ENCODE results near the gene DBH.

DBH gene

DNA sequence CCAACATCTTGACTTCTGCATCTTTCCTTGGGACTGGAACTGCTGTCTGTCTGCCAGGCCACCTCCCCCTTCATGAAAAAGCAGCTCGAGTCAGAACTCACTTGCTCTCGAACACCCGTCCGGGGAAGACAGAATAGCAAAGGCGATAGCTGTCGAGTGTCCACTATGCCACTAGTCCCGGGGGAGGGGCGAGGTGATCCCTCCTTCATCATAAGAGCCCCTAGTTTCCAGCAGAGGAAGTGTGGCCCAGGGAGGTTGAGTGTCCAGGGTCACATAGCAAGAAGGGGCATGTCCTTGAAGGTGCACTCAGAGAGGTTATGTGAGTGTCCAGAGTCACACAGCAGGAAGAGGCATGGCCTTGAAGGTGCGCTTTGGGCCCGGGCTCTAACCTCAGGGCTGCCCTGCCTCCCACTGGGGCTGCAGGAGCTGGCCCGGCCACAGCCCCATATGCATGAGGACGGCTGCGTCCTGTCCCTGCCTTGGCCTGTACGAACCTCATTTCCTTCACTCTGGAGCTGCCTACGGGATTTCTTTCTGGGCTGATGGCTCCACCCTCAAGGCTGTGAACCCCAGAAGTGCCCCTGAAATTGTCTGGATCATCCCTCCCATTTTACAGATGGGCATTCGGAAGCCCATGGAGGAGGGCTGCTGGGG is 6.7 kb downstream of the DBH start:
- TF ChIP-seq EZH2phosphoT487 (IDR thresholded peaks at IDR 0.05; ENCODE audit: low read length), result no peak
- no peak for TF ChIP-seq EZH2 (optimal IDR thresholded peaks at IDR 0.05; ENCODE audit: low read depth, low read length)
- no peaks in the 10 kb centered on the region for H3K36me3 ChIP-seq (replicated peaks; ENCODE audit: insufficient read depth, low read length)
- H3K27ac ChIP-seq (ENCODE audit: low read length), result no peak overlapping the region
- H2AFZ ChIP-seq (ENCODE audit: low read length), result no peak overlapping the region
- no peak overlapping the region for H3K4me3 ChIP-seq (ENCODE audit: low read length)
- peaks cover 98% of the 10 kb centered on the region for H3K27me3 ChIP-seq (replicated peaks; ENCODE audit: insufficient read depth, low read length)
- H4K20me1 ChIP-seq (ENCODE audit: insufficient read depth, low read length), result no peaks in the 10 kb centered on the region
- H3K9me3 ChIP-seq (replicated peaks; ENCODE audit: insufficient read depth, low read length), result no peaks in the 10 kb centered on the region
- H3K4me1 ChIP-seq (ENCODE audit: low read length), result no peaks in the 10 kb centered on the region
- DNase-seq, result no peak
- no peak overlapping the region for H3K9ac ChIP-seq (ENCODE audit: low read length)
- no peak overlapping the region for H3K4me2 ChIP-seq (ENCODE audit: low read depth, low read length)
- no peaks in the 10 kb centered on the region for H3K79me2 ChIP-seq (ENCODE audit: low read length)
- H3K9me2 ChIP-seq (replicated peaks; ENCODE audit: insufficient read depth, low read length), result no peaks in the 10 kb centered on the region
- H3F3A ChIP-seq (ENCODE audit: insufficient read depth, low read length), result no peaks in the 10 kb centered on the region

DNA sequence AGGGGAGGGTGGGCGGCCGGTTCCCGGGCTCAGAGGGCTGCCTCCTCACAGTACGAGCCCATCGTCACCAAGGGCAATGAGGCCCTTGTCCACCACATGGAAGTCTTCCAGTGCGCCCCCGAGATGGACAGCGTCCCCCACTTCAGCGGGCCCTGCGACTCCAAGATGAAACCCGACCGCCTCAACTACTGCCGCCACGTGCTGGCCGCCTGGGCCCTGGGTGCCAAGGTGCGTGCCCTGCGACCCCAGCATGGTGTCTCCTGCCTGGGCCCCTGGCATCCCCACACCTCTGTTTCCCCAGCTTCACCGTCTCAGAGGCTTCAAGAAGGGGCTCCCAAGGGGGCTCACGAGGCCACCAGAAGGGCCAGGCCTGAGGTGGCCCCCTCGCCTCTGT is 7.2 kb downstream of the DBH start:
- no peaks in the 10 kb centered on the region for H3K79me2 ChIP-seq (ENCODE audit: low read length)
- no peak overlapping the region for H3K4me2 ChIP-seq (ENCODE audit: low read depth, low read length)
- H3K9me2 ChIP-seq (replicated peaks; ENCODE audit: insufficient read depth, low read length), result no peaks in the 10 kb centered on the region
- no peak overlapping the region for H3K27ac ChIP-seq (ENCODE audit: low read length)
- no peak for DNase-seq
- no peaks in the 10 kb centered on the region for H3K4me1 ChIP-seq (ENCODE audit: low read length)
- H4K20me1 ChIP-seq (ENCODE audit: insufficient read depth, low read length), result no peaks in the 10 kb centered on the region
- TF ChIP-seq EZH2 (optimal IDR thresholded peaks at IDR 0.05; ENCODE audit: low read depth, low read length) (no peak), EZH2phosphoT487 (IDR thresholded peaks at IDR 0.05; ENCODE audit: low read length) (no peak)
- TF ChIP-seq, protein P1, sequence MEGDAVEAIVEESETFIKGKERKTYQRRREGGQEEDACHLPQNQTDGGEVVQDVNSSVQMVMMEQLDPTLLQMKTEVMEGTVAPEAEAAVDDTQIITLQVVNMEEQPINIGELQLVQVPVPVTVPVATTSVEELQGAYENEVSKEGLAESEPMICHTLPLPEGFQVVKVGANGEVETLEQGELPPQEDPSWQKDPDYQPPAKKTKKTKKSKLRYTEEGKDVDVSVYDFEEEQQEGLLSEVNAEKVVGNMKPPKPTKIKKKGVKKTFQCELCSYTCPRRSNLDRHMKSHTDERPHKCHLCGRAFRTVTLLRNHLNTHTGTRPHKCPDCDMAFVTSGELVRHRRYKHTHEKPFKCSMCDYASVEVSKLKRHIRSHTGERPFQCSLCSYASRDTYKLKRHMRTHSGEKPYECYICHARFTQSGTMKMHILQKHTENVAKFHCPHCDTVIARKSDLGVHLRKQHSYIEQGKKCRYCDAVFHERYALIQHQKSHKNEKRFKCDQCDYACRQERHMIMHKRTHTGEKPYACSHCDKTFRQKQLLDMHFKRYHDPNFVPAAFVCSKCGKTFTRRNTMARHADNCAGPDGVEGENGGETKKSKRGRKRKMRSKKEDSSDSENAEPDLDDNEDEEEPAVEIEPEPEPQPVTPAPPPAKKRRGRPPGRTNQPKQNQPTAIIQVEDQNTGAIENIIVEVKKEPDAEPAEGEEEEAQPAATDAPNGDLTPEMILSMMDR (IDR thresholded peaks at IDR 0.05; ENCODE audit: low read length), result no peak
- no peaks in the 10 kb centered on the region for H3F3A ChIP-seq (ENCODE audit: insufficient read depth, low read length)
- no peaks in the 10 kb centered on the region for H3K9me3 ChIP-seq (replicated peaks; ENCODE audit: insufficient read depth, low read length)
- no peak overlapping the region for H2AFZ ChIP-seq (ENCODE audit: low read length)
- H3K36me3 ChIP-seq (replicated peaks; ENCODE audit: insufficient read depth, low read length), result no peaks in the 10 kb centered on the region
- no peak overlapping the region for H3K4me3 ChIP-seq (ENCODE audit: low read length)
- H3K27me3 ChIP-seq (replicated peaks; ENCODE audit: insufficient read depth, low read length), result peaks cover 98% of the 10 kb centered on the region
- no peak overlapping the region for H3K9ac ChIP-seq (ENCODE audit: low read length)

DNA sequence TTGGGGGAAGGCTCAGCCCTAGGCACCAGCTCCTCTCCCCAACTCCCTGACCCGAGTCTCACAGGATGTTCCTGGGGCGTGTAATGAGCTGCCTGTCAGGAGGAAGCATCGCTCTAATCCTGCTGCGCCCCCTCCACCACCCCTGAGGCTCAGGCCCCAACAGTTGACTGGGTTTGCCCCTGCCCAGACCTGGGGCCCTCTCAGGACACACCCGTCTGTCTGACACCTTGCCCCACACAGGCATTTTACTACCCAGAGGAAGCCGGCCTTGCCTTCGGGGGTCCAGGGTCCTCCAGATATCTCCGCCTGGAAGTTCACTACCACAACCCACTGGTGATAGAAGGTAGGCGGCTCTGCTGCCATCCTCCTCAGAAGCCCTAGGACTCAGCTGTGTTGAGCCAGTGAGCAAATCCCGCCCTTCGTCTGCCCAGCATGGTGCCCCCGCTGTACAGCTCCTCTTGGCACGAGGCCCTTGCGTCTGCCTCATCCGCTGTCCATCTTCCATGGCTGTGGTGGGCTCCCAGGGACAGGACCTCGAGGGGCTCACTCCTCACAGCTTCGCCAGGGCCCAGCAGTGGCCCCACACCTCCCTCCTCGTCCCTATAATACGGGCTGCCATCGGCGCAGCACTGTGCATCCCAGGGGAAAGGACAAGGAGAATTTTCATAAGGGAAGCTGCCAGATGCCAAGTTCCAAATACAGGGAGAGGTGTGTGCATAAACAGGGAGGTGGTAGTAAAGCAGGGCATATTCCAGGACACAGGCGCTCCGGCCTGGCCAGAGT is 8.0 kb downstream of the DBH start:
- H3K9ac ChIP-seq (ENCODE audit: low read length), result no peak overlapping the region
- no peaks in the 10 kb centered on the region for H3K79me2 ChIP-seq (ENCODE audit: low read length)
- H3K4me2 ChIP-seq (ENCODE audit: low read depth, low read length), result no peak overlapping the region
- no peaks in the 10 kb centered on the region for H3K9me2 ChIP-seq (replicated peaks; ENCODE audit: insufficient read depth, low read length)
- H3K27ac ChIP-seq (ENCODE audit: low read length), result no peak overlapping the region
- H3K27me3 ChIP-seq (replicated peaks; ENCODE audit: insufficient read depth, low read length), result peaks cover 99% of the 10 kb centered on the region
- no peaks in the 10 kb centered on the region for H3K36me3 ChIP-seq (replicated peaks; ENCODE audit: insufficient read depth, low read length)
- no peaks in the 10 kb centered on the region for H3F3A ChIP-seq (ENCODE audit: insufficient read depth, low read length)
- no peak for TF ChIP-seq EZH2 (optimal IDR thresholded peaks at IDR 0.05; ENCODE audit: low read depth, low read length)
- TF ChIP-seq, protein P1 (IDR thresholded peaks at IDR 0.05; ENCODE audit: low read length), result no peak
- no peak for TF ChIP-seq EZH2phosphoT487 (IDR thresholded peaks at IDR 0.05; ENCODE audit: low read length)
- DNase-seq, result no peak
- H3K9me3 ChIP-seq (replicated peaks; ENCODE audit: insufficient read depth, low read length), result no peaks in the 10 kb centered on the region
- no peak overlapping the region for H3K4me3 ChIP-seq (ENCODE audit: low read length)
- H3K4me1 ChIP-seq (ENCODE audit: low read length), result no peaks in the 10 kb centered on the region
- no peaks in the 10 kb centered on the region for H4K20me1 ChIP-seq (ENCODE audit: insufficient read depth, low read length)
- no peak overlapping the region for H2AFZ ChIP-seq (ENCODE audit: low read length)
